ENCODE measurements around the gene DAAM2. TPM values are rescaled to one million over a fixed set of nuclear protein-coding genes. Genes with fewer than 3 reads are reported as not detected.
A peak's percentile ranks its signal among the peaks of the same experiment; 100 is the strongest.

Gene DAAM2
- total RNA-seq, 4 donors from 2014 or later = 200 to 373 (median 270) TPM

DNA sequence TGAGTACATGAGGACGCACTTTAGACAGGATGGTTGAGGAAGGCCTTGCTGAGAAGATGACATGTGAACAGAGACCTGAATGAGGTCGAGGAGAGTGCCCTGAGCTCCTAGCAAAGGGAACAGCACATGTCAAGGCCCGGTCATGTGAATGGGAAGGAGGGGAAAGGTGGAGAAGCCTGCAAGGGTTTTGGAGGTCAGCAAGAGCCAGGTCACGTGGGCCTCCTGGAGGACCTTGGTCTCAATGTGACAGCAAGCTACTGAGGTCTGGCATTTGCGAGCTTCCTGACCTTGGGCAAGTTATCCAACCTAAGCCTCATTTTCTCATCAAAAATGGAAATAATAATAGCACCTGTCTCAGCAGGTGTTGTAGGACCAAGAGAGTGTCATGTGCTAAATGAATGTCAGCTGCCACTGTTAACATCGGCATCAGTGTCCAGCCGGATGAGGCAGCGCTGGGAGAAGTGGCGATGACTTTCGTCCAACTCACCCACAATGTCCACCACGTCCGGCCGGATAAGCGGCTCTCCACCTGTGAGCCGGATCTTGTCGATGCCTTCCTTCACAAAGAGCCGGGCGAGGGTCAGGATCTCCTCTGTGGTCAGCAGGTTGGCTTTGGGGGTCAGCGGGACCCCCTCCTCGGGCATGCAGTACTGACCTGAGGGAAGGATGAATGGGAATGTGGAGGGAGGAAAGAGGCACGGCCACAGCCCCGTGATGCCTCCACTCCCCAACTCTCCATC lies 133.2 kb downstream of the DAAM2 start:
- ATAC-seq = no peak
- H3K27ac ChIP-seq = no peak overlapping the region
- no peak overlapping the region for H3K4me3 ChIP-seq
- no peaks in the 10 kb centered on the region for H3K27me3 ChIP-seq
- H3K36me3 ChIP-seq = peaks cover 0 to 67% of the 10 kb centered on the region in 2 donors
- no peaks in the 10 kb centered on the region for H3K9me3 ChIP-seq
- TF ChIP-seq POLR2A (IDR thresholded peaks at IDR 0.05) (no peak), EP300 (IDR thresholded peaks at IDR 0.05) (no peak), POLR2AphosphoS5 (IDR thresholded peaks at IDR 0.05) (no peak)
- TF ChIP-seq, protein P1, sequence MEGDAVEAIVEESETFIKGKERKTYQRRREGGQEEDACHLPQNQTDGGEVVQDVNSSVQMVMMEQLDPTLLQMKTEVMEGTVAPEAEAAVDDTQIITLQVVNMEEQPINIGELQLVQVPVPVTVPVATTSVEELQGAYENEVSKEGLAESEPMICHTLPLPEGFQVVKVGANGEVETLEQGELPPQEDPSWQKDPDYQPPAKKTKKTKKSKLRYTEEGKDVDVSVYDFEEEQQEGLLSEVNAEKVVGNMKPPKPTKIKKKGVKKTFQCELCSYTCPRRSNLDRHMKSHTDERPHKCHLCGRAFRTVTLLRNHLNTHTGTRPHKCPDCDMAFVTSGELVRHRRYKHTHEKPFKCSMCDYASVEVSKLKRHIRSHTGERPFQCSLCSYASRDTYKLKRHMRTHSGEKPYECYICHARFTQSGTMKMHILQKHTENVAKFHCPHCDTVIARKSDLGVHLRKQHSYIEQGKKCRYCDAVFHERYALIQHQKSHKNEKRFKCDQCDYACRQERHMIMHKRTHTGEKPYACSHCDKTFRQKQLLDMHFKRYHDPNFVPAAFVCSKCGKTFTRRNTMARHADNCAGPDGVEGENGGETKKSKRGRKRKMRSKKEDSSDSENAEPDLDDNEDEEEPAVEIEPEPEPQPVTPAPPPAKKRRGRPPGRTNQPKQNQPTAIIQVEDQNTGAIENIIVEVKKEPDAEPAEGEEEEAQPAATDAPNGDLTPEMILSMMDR (IDR thresholded peaks at IDR 0.05) = no peak
- WGBS, 2 donors (ENCODE audit: low coverage in 1 of 2) = 92% methylated on average over 15 of the region's 22 CpGs; no CpG with 5 or more reads in 1 of the 2 donors
- H3K4me1 ChIP-seq = peaks cover 0 to 43% (median 8%) of the 10 kb centered on the region in 3 donors

DNA sequence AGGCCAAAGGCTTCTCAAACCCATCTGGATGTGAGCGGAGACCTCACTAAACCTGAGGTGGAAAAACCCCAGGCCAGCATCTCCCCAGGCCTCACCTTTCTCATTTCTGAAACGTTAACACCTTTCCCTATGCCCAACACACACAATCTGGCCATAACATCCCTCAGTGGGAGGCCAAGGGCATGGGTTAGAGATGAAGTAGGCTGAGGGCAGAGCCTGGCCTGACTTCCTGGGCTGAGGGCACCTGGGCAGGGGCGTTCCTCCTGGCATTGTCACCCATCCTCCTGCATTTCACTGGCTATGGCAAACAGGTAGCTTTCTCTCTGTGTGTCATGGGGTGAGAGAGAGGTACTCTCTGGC lies 133.7 kb downstream of the DAAM2 start:
- Histone ChIP-seq H3K4me3 (no peak overlapping the region), H3K27ac (no peak overlapping the region), H3K9me3 (no peaks in the 10 kb centered on the region), H3K4me1 (peaks cover 0 to 48% (median 13%) of the 10 kb centered on the region in 3 donors), H3K36me3 (peaks cover 0 to 61% of the 10 kb centered on the region in 2 donors), H3K27me3 (no peaks in the 10 kb centered on the region)
- ATAC-seq = no peak
- 100% methylated on average over 1 of the region's 3 CpGs for WGBS, 2 donors (ENCODE audit: low coverage in 1 of 2)
- TF ChIP-seq, protein P1 (IDR thresholded peaks at IDR 0.05) = no peak
- no peak for TF ChIP-seq POLR2A (IDR thresholded peaks at IDR 0.05)
- no peak for TF ChIP-seq POLR2AphosphoS5 (IDR thresholded peaks at IDR 0.05)
- no peak for TF ChIP-seq EP300 (IDR thresholded peaks at IDR 0.05)

DNA sequence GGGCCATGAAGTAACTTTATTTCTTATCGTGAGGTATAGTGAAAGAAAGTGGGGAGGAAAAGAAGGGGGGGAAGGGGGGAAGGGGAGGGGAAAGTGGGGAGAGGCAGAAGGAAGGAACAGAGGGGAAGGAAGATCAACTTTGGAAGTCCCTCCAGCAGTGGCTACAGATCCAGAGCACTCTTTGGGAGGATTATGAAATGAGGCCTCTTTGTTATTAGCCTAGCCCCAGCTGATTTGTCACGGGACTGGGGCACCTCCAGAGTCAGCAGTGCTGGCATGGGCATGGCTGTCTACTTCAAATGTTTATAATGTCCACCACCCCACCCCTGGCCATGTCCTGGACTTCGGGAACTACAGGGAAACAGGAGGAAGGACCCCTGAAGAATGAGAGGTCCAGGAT lies 134.5 kb downstream of the DAAM2 start:
- Histone ChIP-seq H3K4me1 (peaks cover 0 to 56% (median 17%) of the 10 kb centered on the region in 3 donors), H3K9me3 (no peaks in the 10 kb centered on the region), H3K4me3 (no peak overlapping the region), H3K27ac (peak overlapping the region in 3 of 4 donors; percentile 31 to 51 (median 49)), H3K36me3 (peaks cover 0 to 54% of the 10 kb centered on the region in 2 donors), H3K27me3 (no peaks in the 10 kb centered on the region)
- WGBS, 2 donors (ENCODE audit: low coverage in 1 of 2) = 80% methylated on average over 2 of the region's 3 CpGs; no CpG with 5 or more reads in 1 of the 2 donors
- no peak for ATAC-seq
- TF ChIP-seq, protein P1 (IDR thresholded peaks at IDR 0.05) = no peak
- TF ChIP-seq POLR2AphosphoS5 (IDR thresholded peaks at IDR 0.05) (no peak), EP300 (IDR thresholded peaks at IDR 0.05) (no peak), POLR2A (IDR thresholded peaks at IDR 0.05) (no peak)

DNA sequence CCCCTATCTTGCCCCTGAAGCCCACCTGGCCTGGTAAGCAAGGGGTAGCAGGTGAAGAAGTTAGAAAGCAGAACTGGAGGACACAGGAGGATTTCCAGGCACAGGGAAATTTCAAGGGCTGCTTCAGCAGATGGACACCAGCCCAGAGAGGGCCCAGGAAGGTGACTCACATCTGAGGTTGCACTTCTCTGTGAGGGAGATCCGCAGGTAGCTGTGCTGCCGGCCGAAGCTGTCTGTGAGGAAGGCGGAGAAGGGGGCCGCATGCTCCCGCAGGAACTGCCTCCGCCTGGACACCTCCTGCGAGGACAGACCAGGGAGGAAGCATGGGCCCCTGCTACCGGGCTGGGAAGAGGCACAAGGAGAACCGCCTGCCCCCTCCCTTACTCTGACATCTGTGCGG lies 135.0 kb downstream of the DAAM2 start:
- H3K4me3 ChIP-seq = no peak overlapping the region
- peak overlapping the region in 3 of 4 donors; percentile 31 to 51 (median 49) for H3K27ac ChIP-seq
- TF ChIP-seq POLR2AphosphoS5 (IDR thresholded peaks at IDR 0.05) (no peak), EP300 (IDR thresholded peaks at IDR 0.05) (no peak), POLR2A (IDR thresholded peaks at IDR 0.05) (no peak)
- TF ChIP-seq, protein P1 (IDR thresholded peaks at IDR 0.05) = no peak
- WGBS, 2 donors (ENCODE audit: low coverage in 1 of 2) = 86% methylated on average over 5 of the region's 11 CpGs; no CpG with 5 or more reads in 1 of the 2 donors
- no peak for ATAC-seq
- no peaks in the 10 kb centered on the region for H3K9me3 ChIP-seq
- H3K27me3 ChIP-seq = no peaks in the 10 kb centered on the region
- peaks cover 0 to 61% (median 22%) of the 10 kb centered on the region in 3 donors for H3K4me1 ChIP-seq
- peaks cover 0 to 49% of the 10 kb centered on the region in 2 donors for H3K36me3 ChIP-seq
